NCI-H2029 (cell line): ENCODE measurements around the gene PPFIA4.

ENCODE experiments used
- DNase-seq: peaks from one replicate; lab custom pipeline; 2025; lab: John Stamatoyannopoulos, UW

Gene PPFIA4

GRCh38 chr1:203126866-203127665 is 100.8 kb downstream of the PPFIA4 start:
- DNase-seq, result no peak

GRCh38 chr1:203127666-203128430 is 101.6 kb downstream of the PPFIA4 start, which contains the start of gene ADORA1:
Gene ADORA1, plus strand, starts transcription at chr1:203127726. Its CDS starts 1,116 bp downstream, at chr1:203128842.
- peak; percentile 24 for DNase-seq

DNA sequence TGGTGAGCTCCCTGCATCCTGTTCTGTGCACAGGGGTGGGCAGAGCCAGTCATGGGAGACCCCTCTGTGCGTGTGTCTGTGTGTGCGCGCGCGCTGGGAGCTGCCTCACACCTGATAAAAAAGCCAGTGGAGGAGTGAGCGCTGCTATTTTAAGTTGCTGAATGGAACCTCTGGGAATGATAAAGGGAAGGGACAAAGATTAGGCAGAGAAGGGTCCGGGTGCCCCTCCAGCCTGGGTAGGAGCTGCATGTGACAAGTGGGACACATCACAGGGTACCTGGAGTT is 102.1 kb downstream of the PPFIA4 start:
- DNase-seq, result no peak
